GM19324 (cell line): ENCODE measurements around the gene OR7D4.
"Not testable (repeated sequence)": the region's sequence is repeated elsewhere in the genome, so short reads cannot be mapped to it uniquely, and the experiment has no call there.

Experiments
- ATAC-seq: cut with Tn5 transposase; IDR thresholded peaks from one replicate; pipeline ENCODE4 v1.9.1; 2021; ENCODE audit warnings: mild to moderate bottlenecking, moderate library complexity; ENCODE audit not compliant: unreplicated experiment, low FRiP score

OR7D4 gene

DNA sequence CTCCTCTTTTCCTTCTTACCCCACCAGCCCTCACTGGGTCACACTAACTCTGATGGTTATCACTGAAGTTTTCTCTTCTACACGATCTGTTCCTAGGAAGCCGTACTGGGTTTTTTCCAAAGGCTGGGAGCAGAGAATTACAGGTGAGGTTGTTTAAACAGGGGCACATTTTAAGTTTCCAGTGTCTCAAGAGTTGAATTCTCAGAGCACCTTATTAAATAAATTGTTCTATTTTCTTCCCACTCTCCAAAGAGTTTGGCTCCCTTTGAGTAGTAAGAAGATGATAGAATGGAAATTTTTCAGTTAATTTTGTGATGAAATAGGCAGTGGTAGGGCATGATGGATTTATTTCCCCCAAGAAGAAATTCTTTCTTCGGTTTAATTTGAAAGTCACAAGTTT is at the start of gene OR7D4:
Gene OR7D4 (minus strand): TSS at position 101 of the 400 bp plus-strand sequence. CDS start 4,752 bp downstream, outside the sequence.
- ATAC-seq, result no peak

DNA sequence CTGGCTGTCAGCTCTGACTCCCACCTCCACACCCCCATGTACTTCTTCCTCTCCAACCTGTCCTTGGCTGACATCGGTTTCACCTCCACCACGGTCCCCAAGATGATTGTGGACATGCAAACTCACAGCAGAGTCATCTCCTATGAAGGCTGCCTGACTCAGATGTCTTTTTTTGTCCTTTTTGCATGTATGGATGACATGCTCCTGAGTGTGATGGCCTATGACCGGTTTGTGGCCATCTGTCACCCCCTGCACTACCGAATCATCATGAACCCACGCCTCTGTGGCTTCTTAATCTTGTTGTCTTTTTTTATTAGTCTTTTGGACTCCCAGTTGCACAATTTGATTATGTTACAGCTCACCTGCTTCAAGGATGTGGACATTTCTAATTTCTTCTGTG is 31.8 kb upstream of the OR7D4 start:
- ATAC-seq, result no peak

DNA sequence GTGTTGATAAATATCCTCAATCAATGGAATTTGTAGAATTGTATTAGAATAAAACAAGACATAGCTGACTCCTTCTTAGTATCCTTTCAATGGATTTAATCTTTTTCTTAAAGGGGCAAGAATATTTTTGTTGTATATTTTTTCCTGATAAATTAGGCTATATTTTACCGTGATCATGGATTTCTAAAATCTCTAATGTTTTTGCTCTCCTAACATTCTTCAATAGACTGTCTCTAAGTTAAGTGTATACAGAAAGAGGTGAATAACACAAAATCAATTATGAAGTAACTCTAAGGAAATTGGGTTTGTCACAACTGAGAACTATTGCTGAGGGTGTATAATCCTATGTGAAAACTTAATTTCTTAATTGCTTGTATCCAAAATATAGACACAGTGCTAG is 31.2 kb upstream of the OR7D4 start, which contains the start of gene OR7E24:
Gene OR7E24 (plus strand): TSS at position 301 of the 400 bp plus-strand sequence. CDS start 114 bp downstream, outside the sequence.
- ATAC-seq, result no peak

DNA sequence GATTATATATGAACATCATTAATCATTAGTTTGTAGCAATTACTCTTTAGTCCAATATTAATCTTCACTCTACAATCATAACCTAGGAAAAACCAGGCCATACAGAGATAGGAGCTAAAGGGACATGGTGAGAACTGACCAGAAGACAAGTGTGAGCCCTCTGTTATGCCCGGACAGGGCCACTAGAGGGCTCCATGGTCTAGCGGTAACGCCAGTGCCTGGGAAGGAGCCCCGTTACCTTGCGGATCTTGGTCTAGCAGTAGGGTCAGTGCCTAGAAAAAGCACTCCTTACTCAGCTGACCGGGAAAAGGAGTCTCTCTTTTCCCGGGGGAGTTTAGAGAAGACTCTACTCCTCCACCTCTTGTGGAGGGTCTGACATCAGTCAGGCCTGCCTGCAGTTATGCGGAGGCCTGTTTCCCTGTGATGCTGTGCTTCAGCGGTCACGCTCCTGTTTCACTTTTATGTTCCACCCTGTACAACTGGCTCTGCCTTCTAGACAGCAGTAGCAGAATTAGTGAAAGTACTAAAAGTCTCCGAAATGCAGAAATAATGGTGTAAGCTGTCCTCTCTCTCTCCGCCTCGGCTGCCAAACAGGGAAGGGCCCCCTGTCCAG is 13.8 kb downstream of the OR7D4 start:
- no peak for ATAC-seq

DNA sequence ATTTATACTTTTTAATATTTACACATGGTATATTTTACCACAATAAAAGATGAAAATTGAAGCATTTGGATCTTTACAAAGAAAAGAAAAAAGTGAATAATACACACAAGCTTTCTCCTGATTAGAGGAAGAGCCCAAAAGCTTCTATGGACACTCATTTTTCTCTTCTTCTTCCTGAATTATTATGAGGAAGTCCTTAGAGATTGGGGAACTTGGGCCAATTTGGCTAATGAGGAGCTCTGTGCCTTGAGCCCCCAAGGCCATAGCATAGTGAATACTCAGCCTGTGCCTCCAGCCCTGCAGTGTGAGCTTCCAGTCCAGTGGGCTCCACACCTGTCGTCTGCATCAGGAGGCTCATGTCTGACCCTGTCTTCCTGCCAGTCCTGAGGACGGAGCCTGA is 21.3 kb downstream of the OR7D4 start:
- ATAC-seq, result not testable (repeated sequence)

DNA sequence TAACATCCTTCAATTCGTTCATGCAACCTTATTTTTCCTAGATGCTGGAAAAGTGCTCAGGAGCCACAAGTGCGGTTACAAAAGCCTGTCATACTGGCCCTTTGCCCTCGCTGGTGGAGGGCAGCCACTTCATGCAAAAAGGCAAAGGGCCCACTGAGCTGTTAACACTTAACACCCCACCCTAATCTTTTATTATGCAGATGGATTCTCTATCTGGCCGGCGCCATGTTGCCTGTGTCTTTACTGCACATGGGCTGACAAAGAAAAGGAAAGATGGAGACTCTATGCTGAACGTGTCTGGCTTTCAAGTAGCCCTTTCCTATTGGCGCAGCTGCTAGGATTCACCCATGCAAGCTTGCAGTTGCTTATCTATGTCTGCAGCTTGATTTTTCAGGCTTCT is 29.9 kb downstream of the OR7D4 start:
- no peak for ATAC-seq

DNA sequence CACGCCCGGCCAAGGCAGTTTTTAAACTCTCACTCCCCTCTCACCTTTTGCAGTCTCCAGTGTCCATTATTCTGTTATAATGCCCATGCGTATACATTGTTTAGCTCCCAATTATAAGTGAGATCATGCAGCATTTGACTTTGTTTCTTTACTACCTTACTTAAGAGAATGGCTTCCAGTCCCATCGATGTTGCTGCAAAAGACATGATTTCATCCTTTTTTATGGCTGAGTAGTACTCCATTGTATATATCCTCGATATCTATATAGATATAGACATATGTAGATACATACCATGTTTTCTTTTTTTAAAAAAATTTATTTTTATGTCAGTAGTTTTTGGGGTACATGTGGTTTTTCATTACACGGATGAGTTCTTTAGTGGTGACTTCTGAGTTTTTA is 32.2 kb downstream of the OR7D4 start:
- ATAC-seq, result no peak

DNA sequence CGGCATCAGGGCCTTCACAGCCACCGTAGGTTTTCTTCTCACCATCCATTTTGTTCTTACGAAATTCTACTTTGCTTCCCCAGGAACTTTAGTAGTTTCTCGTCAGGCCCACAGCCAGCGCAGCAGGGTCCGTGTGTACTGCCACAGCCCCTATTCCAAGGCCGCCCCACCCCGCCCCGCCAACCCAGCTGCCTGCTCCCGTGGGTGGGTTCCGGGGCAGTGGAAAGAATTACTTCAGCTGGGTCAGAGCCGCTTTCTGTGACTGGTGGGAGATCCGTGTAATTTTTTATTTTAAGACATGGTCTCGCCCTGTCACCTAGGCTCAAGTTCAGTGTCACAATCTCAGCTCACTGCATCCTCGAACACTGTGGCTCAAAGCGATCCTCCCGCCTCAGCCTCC is 36.4 kb downstream of the OR7D4 start:
- no peak for ATAC-seq

DNA sequence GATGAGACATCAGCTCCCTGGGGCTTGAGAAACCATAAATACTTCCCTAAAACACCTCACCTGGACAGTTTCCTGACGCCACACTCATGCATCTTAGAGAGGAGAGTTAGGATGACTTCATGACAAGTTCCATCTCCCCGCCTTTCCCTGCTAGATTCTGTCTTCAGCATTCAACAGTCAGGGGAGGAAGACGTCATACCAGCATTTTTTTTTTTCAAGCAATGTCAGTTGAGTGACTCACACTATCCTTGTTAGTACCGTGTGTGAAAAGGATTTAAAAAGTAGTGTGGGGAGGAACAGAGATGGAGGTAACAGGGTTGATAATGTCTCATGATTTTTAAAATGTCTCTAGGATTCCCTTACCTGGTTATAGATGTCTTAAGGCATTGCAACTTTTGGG is 40.5 kb downstream of the OR7D4 start, which contains the start of gene OR7D2:
Gene OR7D2 (plus strand): TSS at position 79 of the 400 bp plus-strand sequence. CDS start 6,803 bp downstream, outside the sequence.
- ATAC-seq, result no peak

DNA sequence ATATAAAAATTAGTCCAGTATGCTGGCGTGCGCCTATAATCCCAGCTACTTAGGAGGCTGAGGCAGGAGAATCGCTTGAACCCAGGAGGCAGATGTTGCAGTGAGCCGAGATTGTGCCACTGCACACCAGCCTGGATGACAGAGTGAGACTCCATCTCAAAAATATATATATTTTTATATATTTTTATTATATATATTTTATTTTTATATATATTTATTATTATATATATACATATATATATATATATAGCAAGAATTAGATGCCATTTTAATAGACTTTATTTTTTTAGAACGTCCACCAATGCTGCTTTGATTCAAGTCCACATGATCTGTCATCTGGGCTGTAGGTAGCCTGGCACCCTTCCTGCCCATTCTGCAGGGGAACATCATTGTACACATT is 44.1 kb downstream of the OR7D4 start:
- no peak for ATAC-seq

DNA sequence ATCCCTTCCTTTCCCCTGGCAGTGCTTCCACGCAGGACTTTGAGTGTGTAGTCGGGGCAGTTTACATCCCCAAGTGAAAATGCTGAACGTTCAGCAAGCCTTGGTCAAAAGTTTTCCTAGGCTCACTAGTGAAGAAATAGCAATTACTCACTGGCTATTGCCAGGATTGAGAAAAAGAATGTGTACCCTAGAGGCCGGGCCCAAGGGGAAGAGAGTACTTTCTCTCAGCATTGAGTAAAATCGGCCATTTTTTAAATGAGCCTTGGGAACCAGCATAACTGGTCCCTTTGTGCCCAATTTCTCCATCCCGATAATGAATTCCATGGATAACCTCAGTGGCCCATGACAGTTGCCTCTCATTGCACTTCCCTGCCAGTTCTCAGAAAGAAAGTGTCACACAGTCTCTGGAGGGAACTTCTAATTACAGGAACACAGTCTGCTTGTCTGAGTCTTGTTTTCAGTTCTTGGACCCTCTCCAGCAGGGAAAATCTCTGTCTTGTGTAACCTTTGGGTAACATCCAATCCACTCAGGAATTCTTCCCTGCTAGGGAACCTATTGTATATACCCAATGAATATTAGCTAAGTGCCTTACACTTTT is 47.9 kb downstream of the OR7D4 start:
- ATAC-seq, result no peak

DNA sequence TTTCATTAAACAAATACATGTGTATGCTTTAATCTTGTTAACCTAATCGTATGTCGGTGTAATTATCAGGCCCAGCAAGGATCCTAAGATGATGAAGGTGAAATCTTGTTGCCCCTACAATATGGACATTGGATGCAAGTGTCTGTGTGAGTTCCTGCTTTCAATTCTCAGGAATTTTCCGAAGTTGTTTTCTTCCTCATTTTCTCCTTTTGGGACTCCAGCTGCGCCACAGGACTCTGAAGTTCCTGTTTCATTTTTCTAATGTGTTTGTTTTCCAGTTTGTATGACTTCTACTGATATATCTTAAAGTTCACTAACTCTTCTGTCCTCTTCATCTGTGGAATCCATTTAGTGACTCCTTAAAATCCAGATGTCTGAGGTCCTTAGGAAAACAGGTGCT is 52.5 kb downstream of the OR7D4 start:
- ATAC-seq, result no peak

DNA sequence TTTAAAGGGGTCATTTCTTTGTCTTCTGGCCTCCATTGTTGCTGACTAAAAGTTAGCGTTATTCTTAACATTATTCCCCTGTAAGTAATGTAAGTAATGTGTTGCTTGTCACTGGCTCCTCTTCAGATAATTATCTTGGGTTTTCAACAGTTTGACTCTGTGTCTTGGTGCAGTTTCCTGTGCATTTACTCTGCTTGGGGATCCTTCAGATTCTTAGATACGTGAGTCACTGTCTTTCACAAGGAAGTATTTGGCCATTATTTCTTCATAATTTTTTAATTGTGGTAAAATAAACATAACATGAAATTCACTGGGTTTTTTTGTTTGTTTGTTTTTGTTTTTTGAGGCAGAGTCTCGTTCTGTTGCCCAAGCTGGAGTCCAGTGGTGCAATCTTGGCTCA is 54.1 kb downstream of the OR7D4 start:
- no peak for ATAC-seq

DNA sequence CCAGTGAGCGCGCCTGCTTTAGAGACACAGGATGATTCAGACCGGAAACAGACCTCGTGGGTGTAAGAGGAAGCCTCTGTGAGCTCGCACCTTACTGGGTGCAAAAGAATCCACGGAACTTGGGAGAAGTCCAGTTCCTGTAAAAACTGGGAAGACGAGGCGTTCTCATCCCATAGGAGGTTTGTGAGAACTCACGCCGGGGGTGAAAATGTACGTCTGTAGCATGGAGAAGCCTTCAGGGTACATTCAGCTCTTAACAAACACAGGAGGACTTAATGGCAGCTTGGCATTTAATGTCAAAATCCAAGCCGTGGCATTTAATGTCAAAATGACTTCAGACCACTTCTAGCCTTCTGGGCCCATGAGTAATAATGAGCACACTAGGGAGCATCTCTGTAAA is 58.0 kb downstream of the OR7D4 start:
- ATAC-seq, result no peak
